Fibroblast of mammary gland (primary cell): Measurements from ENCODE around the gene CHRNB2.

Experiments used
- DNase-seq: peaks from one replicate; pipeline ENCODE4 v3.0.0-alpha.2; 2010; ENCODE audit warnings: low read depth
- H3K4me3 ChIP-seq: 2 replicates; pipeline ENCODE4 v1.5.1; 2011; ENCODE audit warnings: low read depth, mild to moderate bottlenecking, low read length, moderate library complexity; ENCODE audit not compliant: control insufficient read depth
- CTCF ChIP-seq: conservative IDR thresholded peaks from 2 replicates; pipeline ENCODE4 v1.5.1; 2011; ENCODE audit warnings: low read depth, low read length, inconsistent platforms; ENCODE audit not compliant: control insufficient read depth, insufficient read depth

The CHRNB2 gene

DNA sequence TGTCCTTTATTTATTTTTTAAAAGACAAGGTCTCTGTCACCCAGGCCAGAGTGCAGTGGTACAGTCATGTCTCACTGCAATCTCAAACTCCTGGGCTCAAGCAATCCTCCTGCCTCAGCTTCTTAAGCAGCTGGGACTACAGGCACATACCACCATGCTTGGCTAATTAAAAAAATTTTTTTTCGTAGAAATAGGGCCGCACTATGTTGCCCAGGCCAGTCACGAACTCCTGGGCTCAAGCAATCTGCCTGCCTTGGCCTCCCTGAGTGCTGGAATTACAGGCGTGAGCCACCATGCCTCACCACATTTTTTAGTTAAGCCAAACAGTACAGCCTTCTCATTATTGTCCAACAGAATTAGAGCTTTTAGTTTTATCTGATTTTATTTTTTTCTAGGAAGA, 47.8 kb downstream of the CHRNB2 start:
- TF ChIP-seq CTCF = no peak
- no peak for DNase-seq
- H3K4me3 ChIP-seq = no peak overlapping the region

DNA sequence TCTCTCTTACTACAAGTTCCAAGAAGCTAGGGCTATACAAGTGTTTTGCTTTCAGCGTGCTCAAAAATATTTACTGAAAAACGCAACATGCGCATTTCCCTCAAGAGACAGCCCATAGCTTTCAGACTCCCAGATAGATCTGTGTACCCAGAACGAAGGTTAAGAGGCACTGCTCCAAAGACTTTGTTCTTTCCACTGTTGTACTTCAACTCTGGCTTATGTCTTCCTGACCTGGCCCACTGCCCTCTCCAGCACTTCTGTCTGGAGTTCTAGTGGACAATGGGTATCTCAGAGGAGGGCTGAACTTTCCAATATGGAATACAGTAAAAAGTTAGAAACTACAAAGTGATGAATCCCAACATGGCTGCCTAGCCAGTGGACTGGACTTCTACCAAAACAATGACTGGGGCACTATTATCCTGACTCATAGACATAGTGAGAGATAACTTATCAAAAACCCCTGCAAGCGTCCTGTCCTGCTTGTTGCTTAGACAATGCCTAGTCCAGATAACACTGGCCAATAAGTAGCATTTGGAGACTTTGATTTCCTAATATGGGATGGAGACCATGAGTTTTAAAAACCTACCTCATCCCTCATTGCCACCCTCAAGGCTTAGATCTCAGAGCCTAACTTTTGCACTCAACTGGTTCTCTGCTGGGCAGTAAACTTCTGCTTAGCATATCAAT, 49.2 kb downstream of the CHRNB2 start:
- H3K4me3 ChIP-seq = no peak overlapping the region
- TF ChIP-seq CTCF = no peak
- peak; percentile 5 for DNase-seq

GRCh38 chr1:154619181-154619948, 51.8 kb downstream of the CHRNB2 start:
- H3K4me3 ChIP-seq = no peak overlapping the region
- no peak for TF ChIP-seq CTCF
- no peak for DNase-seq

DNA sequence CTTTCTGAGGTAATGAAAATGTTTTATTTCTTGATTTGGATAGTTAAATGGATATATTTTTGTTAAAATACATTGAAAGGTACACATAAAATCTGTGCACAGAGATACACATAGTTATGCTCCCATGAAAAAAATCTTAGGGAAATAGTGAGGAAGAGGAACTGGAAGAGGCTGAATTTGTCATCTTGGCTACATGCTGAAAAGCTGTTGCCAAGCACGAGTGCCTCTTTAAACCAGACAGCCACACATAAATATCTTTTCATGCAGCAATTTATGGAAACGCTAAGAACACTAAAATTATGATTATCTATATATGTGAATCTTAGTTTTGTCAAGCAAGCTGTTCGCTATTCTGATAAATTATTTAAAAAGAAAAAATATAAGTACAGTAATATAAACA, 53.2 kb downstream of the CHRNB2 start:
- peak; percentile 8 for DNase-seq
- no peak for TF ChIP-seq CTCF

DNA sequence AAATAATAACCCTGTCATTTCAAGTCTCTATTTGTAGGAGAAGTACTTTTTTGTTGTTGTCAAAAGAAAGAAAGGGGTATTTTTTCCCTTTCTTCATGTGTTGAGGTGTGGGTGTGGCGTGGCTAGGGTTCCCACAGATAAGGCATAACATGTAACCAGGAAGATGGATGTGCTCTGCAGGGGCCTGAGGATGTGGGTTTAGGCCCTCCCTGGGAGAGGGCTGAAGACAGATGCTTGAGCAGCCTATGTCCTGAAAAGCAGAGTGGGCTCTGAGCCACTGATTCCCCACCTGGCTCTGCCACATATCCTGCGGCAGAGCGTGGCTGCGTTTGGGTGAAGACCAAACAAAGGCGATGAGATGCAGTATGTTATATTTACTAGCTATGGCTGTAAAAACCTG, 54.3 kb downstream of the CHRNB2 start:
- no peak overlapping the region for H3K4me3 ChIP-seq
- no peak for DNase-seq
- no peak for TF ChIP-seq CTCF

More for the DNA sequence above, 53.2 kb downstream of the CHRNB2 start:
- H3K4me3 ChIP-seq = no peak overlapping the region

- H3K4me3 ChIP-seq = no peak overlapping the region
- no peak for DNase-seq
- no peak for TF ChIP-seq CTCF
Observed at GRCh38 chr1:154622503-154623039, 55.0 kb downstream of the CHRNB2 start.

DNA sequence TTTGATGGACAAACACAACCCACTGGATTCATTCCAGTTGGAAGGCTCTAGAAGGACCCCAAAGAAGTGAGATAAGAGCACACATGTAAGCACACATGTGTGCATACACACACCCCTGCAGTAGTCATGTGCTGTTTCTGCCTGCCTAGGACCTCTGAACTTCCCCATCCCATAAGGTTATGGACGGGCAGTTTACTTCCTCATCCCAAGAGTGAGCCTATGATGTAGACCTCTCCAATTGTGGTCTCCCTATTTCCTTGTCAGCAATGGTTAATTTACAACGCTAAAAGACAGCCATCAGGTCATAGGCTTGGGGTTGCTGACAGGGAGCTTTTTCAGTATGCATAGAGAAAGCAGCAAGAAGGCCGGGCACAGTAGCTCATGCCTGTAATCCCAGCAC, 55.8 kb downstream of the CHRNB2 start:
- no peak for TF ChIP-seq CTCF
- DNase-seq = no peak
- H3K4me3 ChIP-seq = no peak overlapping the region
